BLaER1 (cell line): ENCODE data around the gene PLEKHM1.

Experiments
- H3K27ac ChIP-seq: shearing (Covaris generic); formaldehyde crosslinking; 2 replicates; pipeline ENCODE4 v1.8.1; 2022
- H3K27me3 ChIP-seq: shearing (Covaris generic); formaldehyde crosslinking; 2 replicates; pipeline ENCODE4 v1.8.1; 2022
- H3K36me3 ChIP-seq: shearing (Covaris generic); formaldehyde crosslinking; 2 replicates; pipeline ENCODE4 v1.8.1; 2022
- H3K4me1 ChIP-seq: shearing (Covaris generic); formaldehyde crosslinking; 2 replicates; pipeline ENCODE4 v1.8.1; 2022
- H3K4me2 ChIP-seq: shearing (Covaris generic); formaldehyde crosslinking; 2 replicates; pipeline ENCODE4 v1.8.1; 2022
- H3K4me3 ChIP-seq: shearing (Covaris generic); formaldehyde crosslinking; 2 replicates; pipeline ENCODE4 v1.8.1; 2022
- H3K9ac ChIP-seq: shearing (Covaris generic); formaldehyde crosslinking; 2 replicates; pipeline ENCODE4 v1.8.1; 2022
- H3K9me3 ChIP-seq: shearing (Covaris generic); formaldehyde crosslinking; 2 replicates; pipeline ENCODE4 v1.8.1; 2022
- H4K20me1 ChIP-seq: shearing (Covaris generic); formaldehyde crosslinking; 2 replicates; pipeline ENCODE4 v1.8.1; 2022
- Cebpa-rat ChIP-seq: shearing (Covaris generic); IDR thresholded peaks from 2 replicates; pipeline ENCODE4 v1.8.1; 2022

PLEKHM1 gene

GRCh38 chr17:45433159-45433535 is 57.4 kb downstream of the PLEKHM1 start:
- Histone ChIP-seq H3K4me2 (peak overlapping the region; percentile 100), H3K4me1 (peaks cover 99% of the 10 kb centered on the region), H3K36me3 (peaks cover 16% of the 10 kb centered on the region; the same call in 1 of the 2 replicates), H3K9ac (no peak overlapping the region), H3K27ac (0 out of 2 replicates have a peak overlapping the region, but pooled peaks have one; percentile 30), H3K9me3 (no peaks in the 10 kb centered on the region), H3K27me3 (no peaks in the 10 kb centered on the region), H3K4me3 (no peak overlapping the region), H4K20me1 (peaks cover 39% of the 10 kb centered on the region)
- TF ChIP-seq Cebpa-rat = no peak

GRCh38 chr17:45432405-45433158 is 57.9 kb downstream of the PLEKHM1 start, which contains the start of gene ARHGAP27:
TSS of gene ARHGAP27 (minus strand) at chr17:45432870. CDS start at chr17:45430279, 2,591 bp downstream.
- H3K4me3 ChIP-seq = peak within 1 kb of the TSS; percentile 70
- H3K4me1 ChIP-seq = peaks cover 99% of the 10 kb centered on the region
- H3K9me3 ChIP-seq = no peaks in the 10 kb centered on the region
- H3K27me3 ChIP-seq = no peaks in the 10 kb centered on the region
- H3K9ac ChIP-seq = peak within 1 kb of the TSS; percentile 76
- peak within 1 kb of the TSS; percentile 100 for H3K4me2 ChIP-seq
- H3K36me3 ChIP-seq = peaks cover 16% of the 10 kb centered on the region; the same call in 1 of the 2 replicates
- H3K27ac ChIP-seq = peak within 1 kb of the TSS; percentile 63
- no peak for TF ChIP-seq Cebpa-rat
- peaks cover 35% of the 10 kb centered on the region for H4K20me1 ChIP-seq

GRCh38 chr17:45431531-45432404 is 58.8 kb downstream of the PLEKHM1 start:
- H3K27ac ChIP-seq = peak overlapping the region; percentile 63

GRCh38 chr17:45430738-45431530 is 59.6 kb downstream of the PLEKHM1 start:
- H3K9ac ChIP-seq = peak overlapping the region; percentile 52
- H3K9me3 ChIP-seq = no peaks in the 10 kb centered on the region
- no peaks in the 10 kb centered on the region for H3K27me3 ChIP-seq

More at GRCh38 chr17:45431531-45432404, 58.8 kb downstream of the PLEKHM1 start:
- H4K20me1 ChIP-seq = peaks cover 27% of the 10 kb centered on the region
- H3K4me3 ChIP-seq = peak overlapping the region; percentile 70
- peaks cover 12% of the 10 kb centered on the region; the same call in 1 of the 2 replicates for H3K36me3 ChIP-seq
- no peak for TF ChIP-seq Cebpa-rat
- H3K9ac ChIP-seq = peak overlapping the region; percentile 76
- peaks cover 99% of the 10 kb centered on the region for H3K4me1 ChIP-seq
- no peaks in the 10 kb centered on the region for H3K27me3 ChIP-seq
- peak overlapping the region; percentile 100 for H3K4me2 ChIP-seq
- no peaks in the 10 kb centered on the region for H3K9me3 ChIP-seq

GRCh38 chr17:45430006-45430737 is 60.3 kb downstream of the PLEKHM1 start:
- no peak overlapping the region for H3K9ac ChIP-seq
- no peaks in the 10 kb centered on the region for H3K27me3 ChIP-seq
- peaks cover 11% of the 10 kb centered on the region for H4K20me1 ChIP-seq
- no peak for TF ChIP-seq Cebpa-rat
- no peaks in the 10 kb centered on the region for H3K36me3 ChIP-seq
- H3K27ac ChIP-seq = peak overlapping the region; percentile 70
- peak overlapping the region; percentile 100 for H3K4me2 ChIP-seq
- peaks cover 99% of the 10 kb centered on the region for H3K4me1 ChIP-seq
- H3K4me3 ChIP-seq = peak overlapping the region; percentile 70
- no peaks in the 10 kb centered on the region for H3K9me3 ChIP-seq

More at GRCh38 chr17:45430738-45431530, 59.6 kb downstream of the PLEKHM1 start:
- Histone ChIP-seq H3K4me2 (peak overlapping the region; percentile 100), H4K20me1 (peaks cover 18% of the 10 kb centered on the region), H3K4me3 (peak overlapping the region; percentile 70), H3K36me3 (peaks cover 5% of the 10 kb centered on the region; the same call in 1 of the 2 replicates), H3K4me1 (peaks cover 99% of the 10 kb centered on the region), H3K27ac (peak overlapping the region; percentile 37; the same call in 1 of the 2 replicates)
- no peak for TF ChIP-seq Cebpa-rat

GRCh38 chr17:45429339-45430005 is 61.0 kb downstream of the PLEKHM1 start:
- no peaks in the 10 kb centered on the region for H3K9me3 ChIP-seq
- peaks cover 94% of the 10 kb centered on the region for H3K4me1 ChIP-seq
- H3K27ac ChIP-seq = peak overlapping the region; percentile 70
- H3K36me3 ChIP-seq = no peaks in the 10 kb centered on the region
- H3K27me3 ChIP-seq = no peaks in the 10 kb centered on the region
- H4K20me1 ChIP-seq = 0 out of 2 replicates have a peak, but pooled peaks cover 6% of the 10 kb centered on the region
- TF ChIP-seq Cebpa-rat = no peak
- peak overlapping the region; percentile 49 for H3K4me3 ChIP-seq
- peak overlapping the region; percentile 100 for H3K4me2 ChIP-seq
- H3K9ac ChIP-seq = peak overlapping the region; percentile 38; the same call in 1 of the 2 replicates

GRCh38 chr17:45428931-45429338 is 61.6 kb downstream of the PLEKHM1 start:
- peak overlapping the region; percentile 100 for H3K4me2 ChIP-seq
- H3K27me3 ChIP-seq = no peaks in the 10 kb centered on the region
- H4K20me1 ChIP-seq = 0 out of 2 replicates have a peak, but pooled peaks cover 6% of the 10 kb centered on the region
- peaks cover 88% of the 10 kb centered on the region for H3K4me1 ChIP-seq
- H3K36me3 ChIP-seq = no peaks in the 10 kb centered on the region
- no peaks in the 10 kb centered on the region for H3K9me3 ChIP-seq
- peak overlapping the region; percentile 49 for H3K4me3 ChIP-seq
- TF ChIP-seq Cebpa-rat = no peak
- peak overlapping the region; percentile 38; the same call in 1 of the 2 replicates for H3K9ac ChIP-seq
- peak overlapping the region; percentile 70 for H3K27ac ChIP-seq

GRCh38 chr17:45428050-45428617 is 62.4 kb downstream of the PLEKHM1 start:
- TF ChIP-seq Cebpa-rat = no peak
- peak overlapping the region; percentile 63 for H3K9ac ChIP-seq

More at GRCh38 chr17:45428050-45428617, 62.4 kb downstream of the PLEKHM1 start:
- H3K27ac ChIP-seq = peak overlapping the region; percentile 70
- 0 out of 2 replicates have a peak, but pooled peaks cover 6% of the 10 kb centered on the region for H4K20me1 ChIP-seq
- peak overlapping the region; percentile 100 for H3K4me2 ChIP-seq
- H3K4me1 ChIP-seq = peaks cover 80% of the 10 kb centered on the region
- H3K27me3 ChIP-seq = no peaks in the 10 kb centered on the region
- H3K36me3 ChIP-seq = no peaks in the 10 kb centered on the region
- no peaks in the 10 kb centered on the region for H3K9me3 ChIP-seq
- peak overlapping the region; percentile 49 for H3K4me3 ChIP-seq
